MV-4-11 (cell line): ENCODE measurements around the gene EIF1.
"Not testable (repeated sequence)": the region's sequence is repeated elsewhere in the genome, so short reads cannot be mapped to it uniquely, and the experiment has no call there.

Experiments
- DNase-seq: peaks from one replicate; lab custom pipeline; 2025; lab: John Stamatoyannopoulos, UW

The EIF1 gene

GRCh38 chr17:41655611-41656111 is 33.0 kb upstream of the EIF1 start:
- no peak for DNase-seq

DNA sequence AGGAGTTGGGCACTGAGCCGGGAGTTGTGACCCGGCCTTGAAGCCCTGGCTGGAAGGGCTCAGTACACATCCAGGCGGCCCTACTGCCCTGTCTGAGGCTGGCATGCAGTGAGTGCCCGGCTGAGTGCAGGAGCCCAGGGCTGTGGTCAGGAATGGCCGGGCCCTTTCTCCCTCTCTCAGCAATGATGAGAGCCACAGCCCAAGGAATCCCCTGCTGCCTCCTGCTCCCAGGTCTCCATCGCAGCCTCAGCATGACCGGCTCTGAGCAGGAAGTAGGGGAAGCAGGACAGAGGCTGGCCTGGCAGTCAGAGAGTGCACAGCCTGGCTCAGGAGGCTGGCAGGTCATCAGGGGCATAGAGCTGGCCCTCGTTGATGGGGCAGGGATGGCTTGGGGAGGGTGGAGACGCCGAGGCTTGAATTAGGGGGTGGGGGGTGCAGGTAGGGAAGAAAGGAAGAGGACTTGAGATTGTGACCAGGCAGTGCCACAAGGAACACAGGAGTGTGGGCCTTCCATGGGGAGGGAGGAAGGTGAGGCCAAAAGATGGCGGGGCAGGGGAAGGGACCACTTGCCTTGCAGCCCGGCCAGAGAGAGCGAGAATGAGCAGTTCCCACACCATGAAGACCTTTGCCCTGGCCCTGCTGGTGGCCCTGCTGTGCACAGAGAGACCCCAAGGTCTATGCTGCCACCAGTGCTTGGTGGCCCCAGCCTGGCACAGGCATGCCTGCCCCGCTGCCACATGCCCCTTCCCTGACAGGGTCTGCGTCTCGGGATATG is 32.2 kb upstream of the EIF1 start:
- DNase-seq = no peak

- DNase-seq = no peak
Measured at GRCh38 chr17:41657176-41657754, 31.4 kb upstream of the EIF1 start.

- no peak for DNase-seq
Measured at GRCh38 chr17:41657936-41658335, 30.7 kb upstream of the EIF1 start.

- DNase-seq = no peak
Measured at GRCh38 chr17:41658846-41659245, 29.8 kb upstream of the EIF1 start.

DNA sequence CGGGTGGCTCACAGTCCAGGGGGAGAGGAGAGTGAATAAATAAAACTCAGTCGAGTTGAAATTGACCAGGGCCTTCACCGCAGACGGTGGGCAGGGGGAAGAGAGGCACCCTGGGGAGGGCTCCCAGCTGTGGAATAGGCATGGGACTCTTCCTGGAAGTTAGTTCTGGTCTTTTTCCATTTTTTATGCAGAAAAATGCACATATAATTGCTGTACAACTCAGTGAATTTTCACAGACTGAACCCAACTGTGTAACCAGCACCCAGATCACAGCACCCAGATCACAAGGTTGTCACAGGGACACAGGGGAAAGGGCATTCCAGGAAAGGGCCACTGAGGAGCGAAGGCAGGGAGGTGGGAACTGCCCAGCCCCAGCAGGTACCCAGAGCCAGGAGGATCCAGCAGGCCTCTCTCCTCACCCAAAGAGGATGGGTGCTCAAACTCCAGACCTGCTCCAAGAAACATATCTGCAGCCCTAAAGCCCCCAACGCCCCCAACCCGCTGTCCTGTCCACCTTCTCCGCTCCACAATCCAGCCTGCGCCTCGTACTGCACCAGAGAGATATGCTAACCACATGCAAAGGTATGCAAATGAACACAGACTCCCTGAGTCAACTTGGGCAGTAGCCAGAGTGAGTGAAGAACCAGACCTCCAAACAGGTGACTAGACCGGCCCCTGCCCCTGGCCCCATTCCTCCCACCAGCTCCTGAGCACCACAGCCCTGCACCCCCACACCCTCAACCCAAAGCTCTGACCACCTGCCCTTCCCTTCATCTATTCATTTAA is 29.1 kb upstream of the EIF1 start:
- DNase-seq = no peak

- DNase-seq = no peak
Measured at GRCh38 chr17:41660221-41660711, 28.4 kb upstream of the EIF1 start.

GRCh38 chr17:41663451-41664171 is 25.1 kb upstream of the EIF1 start:
- DNase-seq = no peak

DNA sequence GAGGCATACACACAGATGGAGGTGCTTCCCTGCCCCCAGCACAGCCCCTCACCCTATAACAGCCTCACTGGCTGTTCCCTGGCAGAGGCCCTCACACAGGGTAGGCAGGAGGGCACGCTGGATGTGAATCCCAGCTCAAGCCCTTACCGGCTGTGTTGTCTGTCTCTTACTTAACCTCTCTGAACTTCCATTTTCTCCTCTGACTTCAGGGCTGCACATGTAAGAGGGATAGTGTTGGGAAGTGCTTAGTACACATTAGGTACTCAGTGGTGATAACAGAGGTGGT is 24.6 kb upstream of the EIF1 start:
- no peak for DNase-seq

DNA sequence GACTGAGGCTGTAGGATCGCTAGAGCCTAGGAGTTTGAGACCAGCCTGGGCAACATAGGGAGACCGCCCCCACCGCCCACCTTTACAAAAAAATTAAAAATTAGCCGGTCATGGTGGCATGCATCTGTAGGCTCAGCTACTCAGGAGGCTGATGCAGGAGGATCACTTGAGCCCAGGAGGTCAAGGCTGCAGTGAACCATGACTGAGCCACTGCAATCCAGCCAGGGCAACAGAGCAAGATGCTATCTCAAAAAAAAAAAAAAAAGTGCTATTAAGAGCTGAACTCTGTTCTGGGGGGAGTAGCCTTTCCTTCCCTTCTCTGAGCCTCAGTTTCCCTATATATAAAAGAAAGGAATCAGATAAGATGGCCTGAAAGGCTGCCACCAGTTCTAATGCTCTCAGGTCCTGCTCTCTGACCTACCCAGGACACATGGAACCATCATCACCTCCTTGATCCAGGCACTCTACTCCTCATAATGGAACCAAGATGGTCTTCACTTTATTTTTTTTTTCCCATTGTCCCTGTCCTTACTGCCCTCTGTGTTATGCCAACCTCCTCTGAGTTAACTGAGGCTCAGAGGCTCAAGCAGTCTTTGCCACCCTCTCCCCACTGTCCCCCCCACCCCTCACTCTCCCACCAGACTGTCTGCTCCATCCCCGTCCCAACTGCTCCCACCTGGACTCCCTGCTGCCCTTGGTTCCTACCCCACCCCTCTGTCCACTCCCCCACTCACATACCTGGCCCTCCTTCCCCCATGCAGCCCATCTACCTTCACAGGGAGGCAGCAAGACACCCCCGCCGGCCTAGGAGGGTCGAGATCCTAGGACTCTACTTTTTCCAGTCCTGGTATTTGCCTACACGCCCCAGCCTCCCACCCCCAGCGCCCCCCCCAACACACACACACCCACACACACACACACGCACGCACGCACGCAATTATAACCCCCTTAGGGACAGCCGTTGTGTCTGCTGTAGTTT is 23.8 kb upstream of the EIF1 start:
- no peak for DNase-seq

- DNase-seq = peak; percentile 80
Measured at GRCh38 chr17:41665566-41666236, 23.0 kb upstream of the EIF1 start.

DNA sequence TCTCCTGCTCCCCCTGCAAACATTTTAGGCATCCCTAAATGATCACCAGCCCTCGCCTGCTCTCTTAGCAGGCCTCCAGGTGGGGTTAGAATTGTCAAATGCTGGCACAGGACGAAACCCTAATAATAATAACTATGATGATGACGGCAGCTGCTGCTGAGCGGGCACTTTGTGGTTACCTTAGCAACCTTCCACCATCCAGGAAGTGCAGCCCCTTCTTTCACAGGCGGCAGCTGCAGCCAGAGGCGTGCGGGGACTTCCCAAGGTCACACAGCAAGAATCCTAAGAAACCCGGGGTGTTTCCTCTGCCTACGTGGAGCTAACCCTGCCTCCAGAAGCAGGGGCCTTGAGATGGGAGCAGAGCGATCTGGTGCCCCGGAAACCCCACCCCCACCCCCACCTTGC is 22.4 kb upstream of the EIF1 start:
- peak; percentile 20 for DNase-seq

DNA sequence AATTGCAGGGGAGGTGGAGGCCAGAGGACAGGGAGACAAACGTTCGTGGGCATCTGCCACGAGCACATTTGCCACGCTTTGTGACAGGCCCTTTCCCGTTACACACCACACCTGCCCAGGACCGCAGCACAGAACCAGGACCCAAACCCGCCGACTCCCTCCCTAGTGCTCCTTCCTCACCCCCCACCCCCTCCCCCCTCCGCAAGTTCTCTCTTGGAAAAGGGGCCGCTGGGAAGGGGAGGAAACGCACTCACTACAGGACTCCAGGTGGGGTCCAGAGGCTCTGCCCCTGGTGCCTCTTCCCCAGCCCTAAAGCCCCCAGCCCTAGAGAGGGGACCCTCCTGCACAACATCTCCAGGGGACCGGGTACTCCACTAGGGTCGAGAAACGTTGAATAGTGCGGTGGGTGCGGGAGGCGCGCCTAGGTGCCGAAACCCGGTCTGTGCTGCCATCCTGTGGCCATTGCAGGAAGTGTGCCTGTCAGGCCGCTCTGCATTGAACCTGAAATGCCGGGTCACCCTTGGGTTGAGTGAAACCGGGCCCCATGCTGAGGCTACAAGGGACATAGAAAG is 21.9 kb upstream of the EIF1 start:
- DNase-seq = peak; percentile 74

- DNase-seq = peak; percentile 56
Measured at GRCh38 chr17:41667280-41668041, 21.2 kb upstream of the EIF1 start.

DNA sequence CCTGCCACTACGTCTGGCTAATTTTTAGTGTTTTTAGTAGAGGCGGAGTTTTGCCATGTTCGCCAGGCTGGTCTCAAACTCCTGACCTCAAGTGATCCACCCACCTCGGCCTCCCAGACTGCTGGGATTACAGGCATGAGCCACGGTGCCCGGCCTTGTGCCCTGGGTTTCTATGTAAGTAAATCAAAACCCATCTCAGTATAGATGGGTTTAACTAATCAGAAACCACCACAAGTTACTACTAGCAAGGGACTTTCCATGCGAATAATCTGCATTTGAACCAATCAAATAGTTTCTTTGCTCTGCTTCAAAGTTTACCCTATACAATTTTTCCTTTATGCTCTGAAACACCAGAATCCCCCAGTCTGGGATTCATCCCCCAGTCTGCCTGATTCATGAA is 16.5 kb upstream of the EIF1 start:
- DNase-seq = no peak

GRCh38 chr17:41675157-41676057 is 13.3 kb upstream of the EIF1 start:
- not testable (repeated sequence) for DNase-seq

DNA sequence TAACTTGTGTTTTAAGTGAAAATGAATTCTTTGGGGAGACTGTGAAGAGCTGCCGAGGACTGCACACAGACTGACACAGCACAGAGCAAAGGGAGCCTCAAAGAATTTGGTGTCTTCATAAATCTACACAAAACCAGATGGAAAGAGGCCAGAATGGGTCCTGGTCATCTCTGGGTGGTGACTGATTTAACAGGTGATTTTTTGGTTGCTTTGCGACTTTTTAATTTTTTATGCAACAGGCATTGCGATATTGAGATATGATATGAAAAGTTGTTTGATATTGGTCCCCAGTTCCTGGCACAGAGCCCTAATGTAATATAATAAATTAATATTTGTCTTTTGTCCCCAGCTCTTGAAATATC is 12.6 kb upstream of the EIF1 start:
- DNase-seq = no peak

- DNase-seq = peak; percentile 73
Measured at GRCh38 chr17:41678411-41678906, 10.2 kb upstream of the EIF1 start.
